Measurements from ENCODE around the gene ANKRD34B.
"Not testable (repeated sequence)": the region's sequence is repeated elsewhere in the genome, so short reads cannot be mapped to it uniquely, and the experiment has no call there.

Gene ANKRD34B

DNA sequence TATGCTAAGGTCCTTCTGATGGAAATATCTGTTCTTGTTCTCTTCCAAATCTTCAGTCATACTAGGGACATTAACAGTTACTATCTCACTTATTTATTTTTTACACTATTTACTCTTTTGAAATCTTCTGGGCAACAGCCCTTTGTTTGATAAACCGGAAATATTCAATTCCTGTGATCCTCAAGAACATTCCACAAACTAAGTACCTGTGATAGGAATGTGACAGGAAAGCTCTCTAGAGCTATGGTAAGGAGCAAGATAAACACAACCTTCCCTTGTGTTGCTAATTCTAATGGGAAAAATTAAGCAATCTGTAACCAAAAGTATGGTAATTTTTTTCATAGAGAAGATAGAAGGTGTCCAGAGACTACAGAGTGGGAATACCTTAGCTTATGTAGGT, 22.0 kb upstream of the ANKRD34B start:
- TF ChIP-seq, protein P1, sequence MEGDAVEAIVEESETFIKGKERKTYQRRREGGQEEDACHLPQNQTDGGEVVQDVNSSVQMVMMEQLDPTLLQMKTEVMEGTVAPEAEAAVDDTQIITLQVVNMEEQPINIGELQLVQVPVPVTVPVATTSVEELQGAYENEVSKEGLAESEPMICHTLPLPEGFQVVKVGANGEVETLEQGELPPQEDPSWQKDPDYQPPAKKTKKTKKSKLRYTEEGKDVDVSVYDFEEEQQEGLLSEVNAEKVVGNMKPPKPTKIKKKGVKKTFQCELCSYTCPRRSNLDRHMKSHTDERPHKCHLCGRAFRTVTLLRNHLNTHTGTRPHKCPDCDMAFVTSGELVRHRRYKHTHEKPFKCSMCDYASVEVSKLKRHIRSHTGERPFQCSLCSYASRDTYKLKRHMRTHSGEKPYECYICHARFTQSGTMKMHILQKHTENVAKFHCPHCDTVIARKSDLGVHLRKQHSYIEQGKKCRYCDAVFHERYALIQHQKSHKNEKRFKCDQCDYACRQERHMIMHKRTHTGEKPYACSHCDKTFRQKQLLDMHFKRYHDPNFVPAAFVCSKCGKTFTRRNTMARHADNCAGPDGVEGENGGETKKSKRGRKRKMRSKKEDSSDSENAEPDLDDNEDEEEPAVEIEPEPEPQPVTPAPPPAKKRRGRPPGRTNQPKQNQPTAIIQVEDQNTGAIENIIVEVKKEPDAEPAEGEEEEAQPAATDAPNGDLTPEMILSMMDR (IDR thresholded peaks at IDR 0.05; ENCODE audit: control extremely low read depth, extremely low read depth, low read depth, missing control alignments): no peak
- ChIA-PET POLR2A (no interaction called here), CTCF (no interaction called here)
- no peak for DNase-seq (ENCODE audit: extremely low spot score)

DNA sequence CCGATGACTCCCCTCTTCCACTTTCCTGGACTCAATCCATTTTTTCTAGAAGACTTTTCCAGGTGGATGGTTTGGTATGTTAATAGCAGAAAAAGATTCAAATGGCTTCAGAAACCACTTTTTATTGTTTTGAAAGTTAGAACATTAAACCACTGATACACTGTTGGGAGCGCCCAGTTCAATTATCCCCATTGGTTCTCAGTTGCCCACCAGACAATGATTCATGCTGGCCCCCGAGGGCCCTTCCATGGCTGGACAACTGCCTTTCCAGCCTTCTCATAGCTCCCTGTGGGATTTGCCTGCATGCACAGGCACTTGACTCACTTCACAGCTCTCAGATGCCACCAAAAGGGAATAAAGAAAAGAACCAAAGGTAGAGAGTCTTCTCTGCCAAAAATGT, 21.3 kb upstream of the ANKRD34B start:
- CTCF ChIA-PET: no interaction called here
- no peak for DNase-seq (ENCODE audit: extremely low spot score)
- POLR2A ChIA-PET: no interaction called here
- TF ChIP-seq, protein P1 (IDR thresholded peaks at IDR 0.05; ENCODE audit: control extremely low read depth, extremely low read depth, low read depth, missing control alignments): no peak

DNA sequence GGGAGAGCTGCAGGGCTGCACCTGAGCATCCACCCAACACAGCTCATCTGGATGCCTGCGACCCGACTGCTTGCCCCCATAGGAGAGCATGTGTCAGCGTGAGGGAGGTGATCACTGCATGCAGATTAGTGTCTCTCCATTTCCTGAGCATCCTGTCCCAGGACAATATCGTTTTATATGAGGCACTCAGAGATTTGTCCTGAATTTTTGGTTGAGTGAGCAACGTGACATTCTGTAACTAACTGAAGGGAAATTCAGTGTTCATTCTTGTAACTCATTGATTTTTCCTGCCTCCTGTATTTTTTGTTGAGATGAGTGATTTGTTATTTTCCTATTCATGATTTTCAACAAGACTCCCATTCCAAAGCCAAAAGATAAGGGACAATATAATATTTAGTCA, 20.7 kb upstream of the ANKRD34B start:
- TF ChIP-seq, protein P1 (IDR thresholded peaks at IDR 0.05; ENCODE audit: control extremely low read depth, extremely low read depth, low read depth, missing control alignments): no peak
- ChIA-PET CTCF (no interaction called here), POLR2A (no interaction called here)
- DNase-seq (ENCODE audit: extremely low spot score): no peak

DNA sequence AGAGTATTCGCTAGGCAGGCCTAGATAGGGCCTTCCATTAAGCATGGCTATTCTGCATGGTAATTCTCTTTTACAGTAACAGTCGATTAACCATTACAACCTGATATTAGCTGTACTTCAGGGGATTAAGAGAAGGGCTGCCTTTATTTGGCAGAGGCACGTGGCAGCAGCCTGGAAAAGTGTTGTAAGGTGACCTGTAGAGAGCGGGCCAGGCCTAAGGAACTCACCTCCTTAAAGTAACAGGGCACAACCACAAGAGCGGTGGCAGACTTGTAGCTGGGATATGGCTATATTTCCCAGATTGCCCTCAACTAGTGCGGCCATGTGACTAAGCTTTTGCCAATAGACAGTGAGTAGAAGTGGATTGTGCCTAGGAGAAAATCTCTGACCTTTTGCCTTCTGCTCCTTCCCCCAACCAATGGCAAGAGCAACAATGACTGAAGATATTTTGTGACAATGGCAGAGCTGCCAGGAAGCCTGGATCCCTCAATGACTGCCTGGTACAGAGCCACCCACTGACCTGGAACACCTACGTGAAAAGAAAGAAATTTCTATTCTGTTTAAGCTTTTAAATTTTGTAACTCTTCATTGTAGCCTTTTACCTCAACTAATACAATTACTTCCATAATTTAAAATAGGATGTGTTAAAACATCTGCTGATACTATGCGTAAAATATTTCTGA, 18.9 kb upstream of the ANKRD34B start:
- ChIA-PET POLR2A (no interaction called here), CTCF (interaction anchor here (0.6 kb wide), 1 partner anchor 272 kb away, joined by 3 read pairs; no protein-coding TSS in a partner anchor)
- TF ChIP-seq, protein P1 (IDR thresholded peaks at IDR 0.05; ENCODE audit: control extremely low read depth, extremely low read depth, low read depth, missing control alignments): no peak
- no peak for DNase-seq (ENCODE audit: extremely low spot score)

DNA sequence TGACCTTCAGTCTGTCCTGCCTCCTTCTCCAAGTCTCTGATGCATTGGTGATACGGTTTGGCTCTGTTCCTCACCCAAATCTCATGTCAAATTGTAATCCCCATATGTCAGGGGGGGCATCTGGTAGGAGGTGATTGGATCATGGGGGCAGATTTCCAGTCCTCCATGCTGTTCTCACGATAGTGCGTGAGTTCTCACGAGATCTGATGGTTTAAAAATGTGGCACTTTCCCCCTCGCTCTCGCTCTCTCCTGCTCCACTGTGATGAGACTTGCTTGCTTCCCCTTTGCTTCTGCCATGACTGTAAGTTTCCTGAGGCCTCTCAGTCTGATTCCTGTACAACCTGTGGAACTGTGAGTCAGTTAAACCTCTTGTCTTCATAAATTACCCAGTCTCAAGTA, 14.7 kb upstream of the ANKRD34B start:
- DNase-seq (ENCODE audit: extremely low spot score): no peak
- TF ChIP-seq, protein P1 (IDR thresholded peaks at IDR 0.05; ENCODE audit: control extremely low read depth, extremely low read depth, low read depth, missing control alignments): no peak
- ChIA-PET POLR2A (no interaction called here), CTCF (no interaction called here)

DNA sequence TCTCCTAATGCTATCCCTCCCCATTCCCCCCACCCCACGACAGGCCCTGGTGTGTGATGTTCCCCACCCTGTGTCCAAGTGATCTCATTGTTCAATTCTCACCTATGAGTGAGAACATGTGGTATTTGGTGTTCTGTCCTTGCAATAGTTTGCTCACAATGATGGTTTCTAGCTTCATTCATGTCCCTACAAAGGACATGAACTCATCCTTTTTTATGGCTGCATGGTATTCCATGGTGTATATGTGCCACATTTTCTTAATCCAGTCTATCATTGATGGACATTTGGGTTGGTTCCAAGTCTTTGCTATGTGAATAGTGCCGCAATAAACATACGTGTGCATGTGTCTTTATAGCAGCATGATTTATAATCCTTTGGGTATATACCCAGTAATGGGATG, 10.2 kb upstream of the ANKRD34B start:
- POLR2A ChIA-PET; CTCF ChIA-PET; DNase-seq (ENCODE audit: extremely low spot score): not testable (repeated sequence)

DNA sequence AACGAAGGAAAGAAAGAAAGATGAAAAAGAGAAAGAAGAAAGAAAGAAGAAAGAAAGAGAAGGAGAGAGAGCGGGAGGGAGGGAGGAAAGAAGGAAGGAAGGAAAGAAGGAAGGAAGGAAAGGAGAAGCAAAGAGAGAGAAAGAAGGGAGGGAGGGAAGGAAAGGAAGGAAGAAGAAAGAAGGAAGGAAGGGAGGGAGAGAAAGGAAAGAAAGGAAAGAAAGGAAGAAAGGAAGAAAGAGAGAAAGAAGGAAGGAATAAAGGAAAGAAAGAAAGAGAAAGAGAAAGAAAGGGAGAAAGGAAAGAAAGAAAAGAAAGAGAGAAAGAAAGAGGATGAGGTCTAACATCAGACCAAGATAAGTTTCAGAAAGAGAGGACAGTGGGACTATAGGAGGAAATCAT, 9.0 kb upstream of the ANKRD34B start:
- ChIA-PET CTCF (no interaction called here), POLR2A (no interaction called here)
- TF ChIP-seq, protein P1 (IDR thresholded peaks at IDR 0.05; ENCODE audit: control extremely low read depth, extremely low read depth, low read depth, missing control alignments): no peak
- no peak for DNase-seq (ENCODE audit: extremely low spot score)
